ENCODE measurements around the gene YPEL5.
A peak's percentile ranks its signal among the peaks of the same experiment; 100 is the strongest.

The YPEL5 gene

GRCh38 chr2:30165050-30165520 lies 18.3 kb downstream of the YPEL5 start:
- peak; percentile 78 for DNase-seq (ENCODE audit: low spot score)

- no peak for DNase-seq (ENCODE audit: low spot score)
Observed at GRCh38 chr2:30165617-30166016, 18.8 kb downstream of the YPEL5 start.

GRCh38 chr2:30172627-30173026 lies 25.8 kb downstream of the YPEL5 start:
- no peak for DNase-seq (ENCODE audit: low spot score)

- no peak for DNase-seq (ENCODE audit: low spot score)
Observed at GRCh38 chr2:30177440-30177839, 30.6 kb downstream of the YPEL5 start.

- DNase-seq (ENCODE audit: low spot score): no peak
Observed at GRCh38 chr2:30177956-30178355, 31.1 kb downstream of the YPEL5 start.

GRCh38 chr2:30178618-30179434 lies 32.0 kb downstream of the YPEL5 start:
- DNase-seq (ENCODE audit: low spot score): no peak

- DNase-seq (ENCODE audit: low spot score): no peak
Observed at GRCh38 chr2:30179536-30179935, 32.7 kb downstream of the YPEL5 start.

GRCh38 chr2:30180226-30180625 lies 33.4 kb downstream of the YPEL5 start:
- DNase-seq (ENCODE audit: low spot score): no peak

- no peak for DNase-seq (ENCODE audit: low spot score)
Observed at GRCh38 chr2:30181176-30181575, 34.4 kb downstream of the YPEL5 start.

GRCh38 chr2:30184035-30184434 lies 37.2 kb downstream of the YPEL5 start:
- no peak for DNase-seq (ENCODE audit: low spot score)

- no peak for DNase-seq (ENCODE audit: low spot score)
Observed at GRCh38 chr2:30185178-30185577, 38.4 kb downstream of the YPEL5 start.

GRCh38 chr2:30188292-30188691 lies 41.5 kb downstream of the YPEL5 start:
- DNase-seq (ENCODE audit: low spot score): no peak

- DNase-seq (ENCODE audit: low spot score): no peak
Observed at GRCh38 chr2:30190637-30191036, 43.8 kb downstream of the YPEL5 start.

GRCh38 chr2:30191107-30191506 lies 44.3 kb downstream of the YPEL5 start:
- DNase-seq (ENCODE audit: low spot score): no peak

- DNase-seq (ENCODE audit: low spot score): no peak
Observed at GRCh38 chr2:30191819-30192271, 45.0 kb downstream of the YPEL5 start.

- DNase-seq (ENCODE audit: low spot score): no peak
Observed at GRCh38 chr2:30192314-30192713, 45.5 kb downstream of the YPEL5 start.

GRCh38 chr2:30193104-30193681 lies 46.4 kb downstream of the YPEL5 start:
- no peak for DNase-seq (ENCODE audit: low spot score)

- DNase-seq (ENCODE audit: low spot score): no peak
Observed at GRCh38 chr2:30194421-30194820, 47.6 kb downstream of the YPEL5 start.

- no peak for DNase-seq (ENCODE audit: low spot score)
Observed at GRCh38 chr2:30195016-30195415, 48.2 kb downstream of the YPEL5 start.

GRCh38 chr2:30197570-30198192 lies 50.9 kb downstream of the YPEL5 start:
- no peak for DNase-seq (ENCODE audit: low spot score)

GRCh38 chr2:30201990-30202389 lies 55.2 kb downstream of the YPEL5 start:
- no peak for DNase-seq (ENCODE audit: low spot score)

- no peak for DNase-seq (ENCODE audit: low spot score)
Observed at GRCh38 chr2:30203156-30203555, 56.3 kb downstream of the YPEL5 start.

- no peak for DNase-seq (ENCODE audit: low spot score)
Observed at GRCh38 chr2:30204281-30204680, 57.5 kb downstream of the YPEL5 start.
